Adrenal gland (tissue), 5 donors: ENCODE results near the gene HAUS3.

Source experiments
- CTCF ChIP-seq, 6 experiments: fragments of 450-650 bp in 4 of 6; fragments of 200-600 bp in 2 of 6; sonication (generic) in 1 of 6; IDR thresholded peaks; 1 replicate in 5 of 6; 2 replicates in 1 of 6; pipeline versions ENCODE4 v1.5.1 to v1.8.0; 2016 to 2021; ENCODE audit warnings: antibody characterized with exemption in 6 of 6, mild to moderate bottlenecking in 2 of 6, moderate library complexity in 1 of 6
- POLR2A ChIP-seq, 2 donors: fragments of 450-650 bp; IDR thresholded peaks; one replicate each; pipeline ENCODE4 v1.6.1; 2017; ENCODE audit warnings: antibody characterized with exemption in 2 of 2, mild to moderate bottlenecking in 2 of 2, moderate library complexity in 1 of 2
- donor health status: DM: no; HTN: no; CAD: no.

- no peak for TF ChIP-seq CTCF (IDR thresholded peaks at IDR 0.05)
- no peak for TF ChIP-seq POLR2A (IDR thresholded peaks at IDR 0.05)
These were observed 47.4 kb downstream of the HAUS3 start for GRCh38 chr4:2194496-2194895.
